ENCODE data around the gene RTP5. TPM values are rescaled to one million over a fixed set of nuclear protein-coding genes. Genes with fewer than 3 reads are reported as not detected.

The RTP5 gene
- total and polyA plus RNA-seq, 2 donors (not counting 3 experiments of a cell fraction or from before 2014, with no cell fraction given), result not detected

- Histone ChIP-seq H3K27me3 (ENCODE audit: control insufficient read depth in 2 of 2, insufficient read depth in 2 of 2, low read length in 2 of 2) (no peaks in the 10 kb centered on the region), H3K9me3 (replicated peaks; ENCODE audit: control insufficient read depth, insufficient read depth, low read length) (no peaks in the 10 kb centered on the region), H3K9ac (replicated peaks; ENCODE audit: extremely low read depth, insufficient read depth, low read length) (no peak overlapping the region), H2AFZ (ENCODE audit: low read depth, low read length) (no peak overlapping the region), H3K36me3 (ENCODE audit: control insufficient read depth in 2 of 2, extremely low read depth in 1 of 2, insufficient read depth in 2 of 2, low read length in 2 of 2) (no peaks in the 10 kb centered on the region), H3K4me2 (ENCODE audit: insufficient read depth, low read length) (no peak overlapping the region), H3K4me3 (replicated peaks in 1 of 3; ENCODE audit: insufficient read depth in 1 of 3, low read depth in 1 of 3, low read length in 3 of 3) (no peak overlapping the region), H3K9me1 (replicated peaks; ENCODE audit: control insufficient read depth, extremely low read depth, insufficient read depth, low read length) (no peaks in the 10 kb centered on the region), H3K27ac (ENCODE audit: insufficient read depth, low read depth, low read length) (no peak overlapping the region), H3K79me2 (ENCODE audit: control insufficient read depth, insufficient read depth, low read length) (no peaks in the 10 kb centered on the region), H4K20me1 (replicated peaks; ENCODE audit: control insufficient read depth, extremely low read depth, insufficient read depth, low read length) (no peaks in the 10 kb centered on the region), H3K4me1 (ENCODE audit: control insufficient read depth, extremely low read depth, insufficient read depth, low read length) (peaks cover 3% of the 10 kb centered on the region)
- intact Hi-C loops (cut with micrococcal nuclease), result loop anchor here (10.0 kb wide), 1 partner anchor 375 kb away; the partner anchor contains the start of gene STK25
- BruUV-seq (replicated peaks), result no TSS peak
- DNase-seq (ENCODE audit: low read depth, low spot score) (no peak), FAIRE-seq (no peak)
- ChIA-PET CTCF (interaction anchor here (1.2 to 2.1 kb wide), 10 partner anchors 11 to 220 kb away, joined by 3 to 10 read pairs (median 6); partner anchors contain the start of genes D2HGDH and ING5), POLR2A (no interaction called here)
- TF ChIP-seq FOS (IDR thresholded peaks at IDR 0.05; ENCODE audit: borderline replicate concordance, insufficient read depth, low read length) (no peak), GATA2 (IDR thresholded peaks at IDR 0.05; ENCODE audit: insufficient read depth, insufficient read length, low read depth, low read length) (no peak), CTCF (IDR thresholded peaks at IDR 0.05; ENCODE audit: extremely low read depth in 1 of 2, insufficient read depth in 1 of 2, low read depth in 1 of 2, low read length in 2 of 2) (no peak), MYC (IDR thresholded peaks at IDR 0.05; ENCODE audit: low read depth, low read length) (no peak), JUN (IDR thresholded peaks at IDR 0.05; ENCODE audit: borderline replicate concordance, insufficient read depth, insufficient read length, low read depth) (no peak), POLR2AphosphoS5 (IDR thresholded peaks at IDR 0.05; ENCODE audit: insufficient read depth, low read depth, low read length) (no peak), MAX (IDR thresholded peaks at IDR 0.05; ENCODE audit: insufficient read depth, insufficient read length) (no peak), POLR2A (IDR thresholded peaks at IDR 0.05; ENCODE audit: low read depth, low read length) (no peak), EZH2 (IDR thresholded peaks at IDR 0.05; ENCODE audit: borderline replicate concordance, low read depth, low read length, severe bottlenecking) (no peak)
- dilution Hi-C loops (cut with MboI; ENCODE audit: extremely low pct_ligation_motif_present, low sequenced_read_pairs), result no loop called here
Measured at GRCh38 chr2:241879326-241879725, 9.8 kb downstream of the RTP5 start.
